Left ventricle myocardium inferior (tissue), 1 donor: ENCODE results near the gene FOCAD. TPM values are rescaled to one million over a fixed set of nuclear protein-coding genes. Genes with fewer than 3 reads are reported as not detected.

Source experiments
- DNase-seq: peaks from one replicate; pipeline ENCODE4 v3.0.0-alpha.2; 2020
- H3K27ac ChIP-seq: fragments of 200-600 bp; replicated peaks from 2 replicates; pipeline ENCODE4 v1.8.0; 2021
- H3K27me3 ChIP-seq: fragments of 200-600 bp; 2 replicates; pipeline ENCODE4 v1.8.0; 2021; ENCODE audit warnings: low read depth
- H3K36me3 ChIP-seq: fragments of 200-600 bp; 2 replicates; pipeline ENCODE4 v1.8.0; 2021
- H3K4me1 ChIP-seq: fragments of 200-600 bp; 2 replicates; pipeline ENCODE4 v1.8.0; 2021
- H3K4me3 ChIP-seq: fragments of 200-600 bp; 2 replicates; pipeline ENCODE4 v1.8.0; 2021; ENCODE audit warnings: mild to moderate bottlenecking, moderate library complexity
- H3K9me3 ChIP-seq: fragments of 200-600 bp; replicated peaks from 2 replicates; pipeline ENCODE4 v1.8.0; 2021
- intact Hi-C: fragments of 100-400 bp; cut with micrococcal nuclease; formaldehyde crosslinking; loops from one replicate; pipeline ENCODE4 v1.11.0; 2022
- total RNA-seq: library from RNA; stranded (reverse); fragmentation: NEBNext Ultra II Directional; extraction: Animal tissue kit (Norgen Biotek cat#: 25700); gene quantifications from one replicate; pipeline ENCODE4 v1.2.1, GENCODE V29; 2021
- TF ChIP-seq, protein P1 (sequence below): fragments of 200-600 bp; IDR thresholded peaks from 2 replicates; pipeline ENCODE4 v1.8.0; 2021; ENCODE audit warnings: antibody characterized with exemption, mild to moderate bottlenecking, borderline replicate concordance
- donor health status: DM: no; HTN: yes; CAD: no; lungs with severe emphysema.

FOCAD gene
- total RNA-seq, 1 donor from 2014 or later = 29.0 TPM

DNA sequence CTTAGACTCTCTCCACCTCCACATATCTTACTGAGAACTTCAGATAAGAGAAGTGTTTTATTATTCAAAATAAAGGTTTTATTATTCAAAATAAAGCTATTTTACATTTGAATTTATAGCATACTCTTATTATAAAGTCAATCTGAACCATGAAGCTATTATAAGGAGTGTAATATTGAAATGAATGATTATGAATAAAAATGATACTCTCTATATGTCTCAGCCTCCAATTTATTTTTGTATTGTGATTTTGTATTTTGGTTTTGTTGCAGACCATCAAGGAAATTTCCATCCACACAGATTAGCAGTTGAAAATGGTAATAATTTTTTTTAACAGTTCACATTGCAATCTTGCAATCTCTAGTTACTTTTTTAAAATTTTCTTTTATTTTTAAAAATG, 10.2 kb downstream of the FOCAD start:
- no peak for DNase-seq
- Histone ChIP-seq H3K27ac (no peak overlapping the region), H3K36me3 (no peaks in the 10 kb centered on the region), H3K4me1 (peaks cover 34% of the 10 kb centered on the region), H3K9me3 (no peaks in the 10 kb centered on the region), H3K4me3 (no peak overlapping the region), H3K27me3 (no peaks in the 10 kb centered on the region)
- intact Hi-C loops = no loop called here
- TF ChIP-seq, protein P1, sequence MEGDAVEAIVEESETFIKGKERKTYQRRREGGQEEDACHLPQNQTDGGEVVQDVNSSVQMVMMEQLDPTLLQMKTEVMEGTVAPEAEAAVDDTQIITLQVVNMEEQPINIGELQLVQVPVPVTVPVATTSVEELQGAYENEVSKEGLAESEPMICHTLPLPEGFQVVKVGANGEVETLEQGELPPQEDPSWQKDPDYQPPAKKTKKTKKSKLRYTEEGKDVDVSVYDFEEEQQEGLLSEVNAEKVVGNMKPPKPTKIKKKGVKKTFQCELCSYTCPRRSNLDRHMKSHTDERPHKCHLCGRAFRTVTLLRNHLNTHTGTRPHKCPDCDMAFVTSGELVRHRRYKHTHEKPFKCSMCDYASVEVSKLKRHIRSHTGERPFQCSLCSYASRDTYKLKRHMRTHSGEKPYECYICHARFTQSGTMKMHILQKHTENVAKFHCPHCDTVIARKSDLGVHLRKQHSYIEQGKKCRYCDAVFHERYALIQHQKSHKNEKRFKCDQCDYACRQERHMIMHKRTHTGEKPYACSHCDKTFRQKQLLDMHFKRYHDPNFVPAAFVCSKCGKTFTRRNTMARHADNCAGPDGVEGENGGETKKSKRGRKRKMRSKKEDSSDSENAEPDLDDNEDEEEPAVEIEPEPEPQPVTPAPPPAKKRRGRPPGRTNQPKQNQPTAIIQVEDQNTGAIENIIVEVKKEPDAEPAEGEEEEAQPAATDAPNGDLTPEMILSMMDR = no peak

- no peaks in the 10 kb centered on the region for H3K36me3 ChIP-seq
- no peak for DNase-seq
- TF ChIP-seq, protein P1 = no peak
- H3K9me3 ChIP-seq = no peaks in the 10 kb centered on the region
- intact Hi-C loops = no loop called here
- no peaks in the 10 kb centered on the region for H3K27me3 ChIP-seq
- no peak overlapping the region for H3K4me3 ChIP-seq
- peaks cover 36% of the 10 kb centered on the region for H3K4me1 ChIP-seq
- H3K27ac ChIP-seq = no peak overlapping the region
These were observed 13.1 kb downstream of the FOCAD start for GRCh38 chr9:20697021-20697719.

GRCh38 chr9:20698782-20699181, 14.7 kb downstream of the FOCAD start:
- no peaks in the 10 kb centered on the region for H3K36me3 ChIP-seq
- H3K9me3 ChIP-seq = no peaks in the 10 kb centered on the region
- H3K4me3 ChIP-seq = no peak overlapping the region
- intact Hi-C loops = no loop called here
- TF ChIP-seq, protein P1 = no peak
- H3K4me1 ChIP-seq = peaks cover 23% of the 10 kb centered on the region
- no peak overlapping the region for H3K27ac ChIP-seq
- no peak for DNase-seq
- H3K27me3 ChIP-seq = no peaks in the 10 kb centered on the region

- Histone ChIP-seq H3K4me1 (peaks cover 25% of the 10 kb centered on the region), H3K4me3 (no peak overlapping the region), H3K27me3 (no peaks in the 10 kb centered on the region), H3K36me3 (no peaks in the 10 kb centered on the region), H3K27ac (peak overlapping the region; percentile 54), H3K9me3 (no peaks in the 10 kb centered on the region)
- intact Hi-C loops = no loop called here
- DNase-seq = no peak
- TF ChIP-seq, protein P1 = no peak
These were observed 17.0 kb downstream of the FOCAD start for GRCh38 chr9:20701060-20701459.

GRCh38 chr9:20702570-20702969, 18.5 kb downstream of the FOCAD start:
- Histone ChIP-seq H3K27ac (no peak overlapping the region), H3K9me3 (no peaks in the 10 kb centered on the region), H3K27me3 (no peaks in the 10 kb centered on the region), H3K4me1 (peaks cover 35% of the 10 kb centered on the region), H3K4me3 (no peak overlapping the region), H3K36me3 (no peaks in the 10 kb centered on the region)
- TF ChIP-seq, protein P1 = no peak
- intact Hi-C loops = no loop called here
- no peak for DNase-seq
